HG03039 (cell line): ENCODE results near the gene EEF2K.

Experiments used
- ATAC-seq: cut with Tn5 transposase; IDR thresholded peaks from one replicate; pipeline ENCODE4 v1.9.1; 2021; ENCODE audit warnings: mild to moderate bottlenecking, moderate library complexity; ENCODE audit not compliant: unreplicated experiment

The EEF2K gene

GRCh38 chr16:22314661-22315626 lies 108.9 kb downstream of the EEF2K start:
- ATAC-seq, result no peak

- ATAC-seq, result no peak
Observed at GRCh38 chr16:22315979-22316378, 109.9 kb downstream of the EEF2K start.

DNA sequence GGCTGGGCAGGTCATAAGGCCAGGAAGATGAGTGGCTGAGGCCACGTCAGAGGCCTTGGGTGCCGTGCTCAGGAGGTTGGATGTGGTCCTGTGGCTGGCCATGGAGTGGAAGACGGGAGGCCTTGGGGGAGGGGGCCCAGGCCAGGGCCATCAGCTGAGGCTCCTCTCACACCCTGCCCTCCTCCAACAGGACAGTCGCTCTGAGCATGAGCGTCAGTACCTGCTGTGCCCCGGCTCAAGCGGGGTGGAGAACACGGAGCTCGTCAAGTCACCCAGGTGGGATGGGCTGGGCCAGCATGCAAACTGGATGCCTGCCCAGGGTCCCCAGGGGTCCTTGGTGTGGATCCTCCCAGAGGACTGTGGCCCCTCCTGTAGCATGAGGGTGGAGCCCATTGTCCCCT lies 110.3 kb downstream of the EEF2K start:
- ATAC-seq, result no peak

DNA sequence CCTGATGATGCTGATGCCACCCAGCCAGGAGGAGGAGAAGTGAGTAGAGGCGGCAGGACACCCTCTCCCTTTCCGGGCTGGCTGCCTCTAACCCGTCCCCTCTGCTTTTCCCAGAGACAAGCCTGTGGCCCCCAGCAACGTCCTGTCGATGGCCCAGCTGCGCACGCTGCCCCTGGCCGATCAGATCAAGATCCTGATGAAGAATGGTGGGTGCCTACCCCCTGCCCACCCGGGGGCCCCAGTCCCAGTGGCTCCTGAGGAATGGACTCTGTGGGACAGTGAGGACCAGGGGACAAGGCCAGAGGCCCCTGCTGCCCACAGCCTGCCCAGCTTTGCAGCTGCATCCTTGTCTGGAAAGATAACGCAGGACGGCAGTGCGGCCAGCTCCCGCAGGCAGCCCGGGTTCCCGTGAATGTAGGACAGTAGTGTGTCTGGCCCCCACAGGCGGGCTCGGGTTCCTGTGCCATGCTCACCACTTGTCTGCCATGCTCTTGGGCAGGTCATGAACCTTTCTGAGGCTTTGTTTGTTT lies 111.0 kb downstream of the EEF2K start:
- no peak for ATAC-seq

DNA sequence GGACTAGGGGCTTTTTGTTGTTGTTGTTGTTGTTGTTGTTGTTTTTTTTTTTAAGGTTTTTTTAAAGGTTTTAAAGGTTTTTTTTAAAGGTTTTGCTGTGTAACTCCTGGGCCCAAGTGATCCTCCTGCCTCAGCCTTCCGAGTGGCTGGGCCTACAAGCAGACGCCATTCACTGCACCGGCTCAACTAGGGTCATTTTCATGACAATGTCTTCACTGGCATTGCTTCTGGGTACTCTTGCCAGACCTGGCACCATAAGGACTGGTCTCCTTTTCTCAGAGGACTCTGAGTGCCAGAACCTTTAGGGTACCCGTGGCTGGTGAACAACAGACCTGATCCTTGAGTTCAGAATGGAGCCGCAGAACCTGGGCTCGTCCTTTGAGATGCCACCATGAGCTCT lies 111.5 kb downstream of the EEF2K start:
- no peak for ATAC-seq

GRCh38 chr16:22318690-22319358 lies 112.7 kb downstream of the EEF2K start:
- no peak for ATAC-seq

- no peak for ATAC-seq
Observed at GRCh38 chr16:22320572-22321339, 114.7 kb downstream of the EEF2K start.

DNA sequence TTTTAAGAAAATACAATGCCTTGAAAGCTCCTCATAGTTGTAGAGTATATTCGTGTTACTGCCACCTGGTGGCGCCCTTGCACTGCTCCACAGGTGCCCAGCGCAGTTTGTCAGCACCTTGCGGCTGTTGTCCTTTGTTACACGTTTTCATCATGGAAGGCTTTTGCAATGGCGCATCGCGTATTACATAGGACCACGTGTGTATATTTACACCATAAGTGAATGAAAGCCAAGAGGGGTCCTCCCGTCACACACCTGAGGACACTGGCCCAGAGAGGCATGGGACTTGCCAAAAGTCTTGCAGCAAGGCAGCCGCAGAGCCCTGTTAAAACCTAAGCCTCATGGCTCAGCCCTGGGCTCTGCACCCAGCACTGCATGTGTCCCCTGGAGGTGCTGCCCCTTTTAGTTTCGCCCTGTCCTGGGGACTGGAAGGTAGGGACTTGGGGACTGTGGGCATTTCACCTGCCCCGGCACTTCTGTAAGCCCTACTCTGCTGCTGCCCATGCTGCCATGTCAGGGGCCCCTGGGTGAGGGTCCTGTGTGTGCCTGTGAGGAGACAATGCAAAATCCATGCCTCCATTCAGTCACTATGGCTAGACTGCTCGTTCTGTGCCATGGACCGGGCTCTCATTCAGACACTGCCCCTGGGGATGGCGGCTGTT lies 115.4 kb downstream of the EEF2K start:
- no peak for ATAC-seq

- ATAC-seq, result no peak
Observed at GRCh38 chr16:22322021-22322471, 116.0 kb downstream of the EEF2K start.

DNA sequence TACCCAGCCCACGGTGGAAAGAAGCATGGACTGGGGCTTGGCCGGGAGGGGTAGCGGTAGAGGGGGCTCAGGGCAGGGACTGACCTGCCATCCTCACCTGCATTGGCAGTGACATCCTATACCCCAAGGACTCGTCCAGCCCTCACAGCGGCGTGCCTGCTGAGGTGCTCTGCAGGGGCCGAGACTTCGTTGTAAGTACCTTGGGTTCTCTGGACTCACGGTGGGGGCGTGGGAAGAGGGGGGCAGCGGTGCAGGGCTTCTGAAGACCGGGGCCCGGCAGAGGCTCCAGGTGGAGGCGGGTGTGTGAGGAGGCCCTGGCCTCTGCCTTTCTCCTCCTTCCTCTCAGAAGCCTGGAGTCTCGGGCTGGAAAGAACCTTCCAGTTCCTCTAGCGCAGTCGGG lies 116.7 kb downstream of the EEF2K start:
- no peak for ATAC-seq

- no peak for ATAC-seq
Observed at GRCh38 chr16:22323173-22323958, 117.3 kb downstream of the EEF2K start.

DNA sequence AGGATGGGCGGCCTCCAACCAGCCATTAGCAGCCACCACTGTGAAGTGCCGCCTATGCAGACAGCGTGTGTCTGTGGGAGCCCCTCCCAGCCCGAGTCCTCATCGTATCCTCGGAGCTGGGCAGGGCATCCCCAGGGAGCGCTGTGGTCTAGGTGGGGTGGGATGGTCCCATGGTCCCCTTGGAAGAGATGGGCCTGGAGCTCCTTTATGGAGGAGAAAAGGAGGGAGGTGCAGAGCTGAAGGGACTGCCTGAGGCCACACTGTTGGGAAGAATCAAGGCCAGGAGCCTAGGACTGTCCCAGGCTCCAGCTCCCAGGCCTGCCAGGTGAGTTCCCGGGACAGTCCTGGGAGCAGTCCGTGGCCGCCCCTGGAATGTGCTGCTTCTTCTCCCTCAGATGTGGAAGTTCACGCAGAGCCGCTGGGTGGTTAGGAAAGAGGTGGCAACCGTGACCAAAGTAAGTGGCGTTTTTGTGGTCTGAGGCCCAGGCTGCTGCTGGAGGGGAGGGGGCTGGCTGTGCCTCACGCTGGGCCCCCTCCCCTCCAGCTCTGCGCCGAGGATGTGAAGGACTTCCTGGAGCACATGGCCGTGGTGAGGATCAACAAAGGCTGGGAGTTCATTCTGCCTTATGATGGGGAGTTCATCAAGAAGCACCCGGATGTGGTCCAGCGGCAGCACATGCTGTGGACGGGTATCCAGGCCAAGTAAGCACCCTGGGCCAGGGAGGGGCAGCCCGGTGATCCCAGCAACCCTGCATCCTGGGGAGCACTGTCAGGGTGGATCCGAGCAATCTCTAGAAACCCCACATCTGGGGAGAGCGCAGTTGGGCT lies 118.1 kb downstream of the EEF2K start:
- no peak for ATAC-seq

GRCh38 chr16:22324787-22325597 lies 118.9 kb downstream of the EEF2K start:
- no peak for ATAC-seq

- ATAC-seq, result no peak
Observed at GRCh38 chr16:22325598-22326368, 119.7 kb downstream of the EEF2K start.

DNA sequence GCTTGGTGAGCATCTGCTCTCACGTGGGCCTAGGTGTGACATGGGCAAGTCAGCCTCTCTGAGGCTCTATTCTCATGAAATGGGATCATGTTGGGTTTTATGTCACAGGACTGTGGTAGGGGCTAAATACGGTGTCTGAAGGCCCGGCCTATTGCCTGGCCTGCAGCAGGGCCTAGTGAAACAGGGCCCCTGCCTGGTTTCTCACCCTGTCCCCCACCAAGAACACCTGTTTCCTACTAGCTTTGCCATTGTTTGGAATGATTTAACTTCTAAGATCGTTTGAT lies 120.2 kb downstream of the EEF2K start:
- ATAC-seq, result no peak

GRCh38 chr16:22326771-22327445 lies 120.8 kb downstream of the EEF2K start:
- no peak for ATAC-seq

GRCh38 chr16:22327446-22327775 lies 121.3 kb downstream of the EEF2K start:
- no peak for ATAC-seq
